ENCODE measurements around the gene NHSL1.

NHSL1 gene

DNA sequence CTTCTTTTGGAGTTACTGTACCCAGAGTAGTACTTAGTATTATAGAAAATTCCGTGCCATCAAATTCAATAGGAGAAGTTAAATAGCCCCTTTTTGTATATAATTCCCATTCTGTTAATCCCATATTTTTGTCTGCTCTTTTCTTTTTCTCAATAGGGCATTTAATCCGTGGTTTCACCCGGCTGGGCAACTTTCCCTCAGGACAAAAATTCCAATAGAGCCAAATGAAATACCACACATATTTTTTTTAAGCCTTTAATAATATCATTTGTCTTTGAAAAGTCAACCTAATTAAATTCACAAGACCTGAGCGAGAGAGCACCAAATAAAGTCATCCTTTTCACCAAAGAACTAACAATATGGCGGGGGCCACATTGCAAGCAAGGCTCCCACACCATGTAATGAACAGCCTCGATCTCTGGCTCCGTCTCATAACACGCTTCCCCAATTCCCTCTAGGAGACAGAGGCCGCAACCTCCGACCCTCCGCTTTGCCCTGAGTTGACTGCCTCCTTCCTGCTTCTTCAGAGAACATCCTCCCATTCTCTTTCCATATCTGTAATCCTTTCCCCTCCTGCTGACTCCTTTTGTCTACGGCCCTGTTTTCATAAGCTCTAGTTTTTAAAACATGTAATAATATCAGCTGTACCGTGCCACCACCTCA lies 13.6 kb downstream of the NHSL1 start:
- H3K4me3 ChIP-seq (ENCODE audit: low read length in 2 of 2), result peak overlapping the region in 1 of 2 donors; percentile 9
- H3K36me3 ChIP-seq (ENCODE audit: control insufficient read depth in 2 of 2, insufficient read depth in 2 of 2, low read length in 2 of 2), result peaks cover 3 to 13% of the 10 kb centered on the region in 2 donors
- H3K9me3 ChIP-seq (ENCODE audit: control insufficient read depth in 2 of 2, low read length in 2 of 2), result no peaks in the 10 kb centered on the region
- peak overlapping the region; percentile 58 to 83 for H3K27ac ChIP-seq (ENCODE audit: low read depth in 2 of 2, low read length in 2 of 2)
- H3K4me1 ChIP-seq (ENCODE audit: control insufficient read depth in 2 of 2, insufficient read depth in 2 of 2, low read length in 2 of 2), result peaks cover 23 to 45% of the 10 kb centered on the region in 2 donors
- H3K9ac ChIP-seq (ENCODE audit: low read depth in 1 of 2, low read length in 2 of 2), result peak overlapping the region in 1 of 2 donors; percentile 35
- no peaks in the 10 kb centered on the region for H3K27me3 ChIP-seq (ENCODE audit: control insufficient read depth in 2 of 2, insufficient read depth in 2 of 2, low read length in 2 of 2)

DNA sequence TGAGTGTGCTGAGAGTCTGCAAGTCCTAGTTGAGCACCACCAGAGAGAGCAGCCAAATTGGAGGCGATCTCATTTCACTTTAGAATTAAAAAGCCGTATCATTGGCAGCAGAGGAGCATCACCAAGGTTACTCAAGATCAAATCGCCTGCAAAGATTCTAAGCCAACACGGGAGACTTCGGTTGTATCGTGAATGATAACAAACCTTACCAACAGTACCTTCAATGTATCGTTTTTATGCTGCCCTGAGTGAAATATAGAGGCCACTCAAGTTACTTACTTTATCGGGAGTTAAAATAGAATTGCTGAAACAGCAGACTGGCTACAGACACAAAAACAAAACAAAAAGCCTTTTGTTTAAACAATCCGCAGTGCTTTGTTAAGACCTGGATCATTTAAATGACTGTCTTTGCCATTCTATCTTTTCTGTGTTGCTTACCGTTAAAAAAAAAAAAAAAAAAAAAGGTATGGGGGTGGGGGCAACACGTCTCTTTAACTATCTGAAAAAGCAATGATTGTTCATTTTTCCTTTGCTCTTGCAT lies 14.2 kb downstream of the NHSL1 start:
- Histone ChIP-seq H3K27me3 (ENCODE audit: control insufficient read depth in 2 of 2, insufficient read depth in 2 of 2, low read length in 2 of 2) (no peaks in the 10 kb centered on the region), H3K9ac (ENCODE audit: low read depth in 1 of 2, low read length in 2 of 2) (no peak overlapping the region), H3K9me3 (ENCODE audit: control insufficient read depth in 2 of 2, low read length in 2 of 2) (no peaks in the 10 kb centered on the region), H3K4me1 (ENCODE audit: control insufficient read depth in 2 of 2, insufficient read depth in 2 of 2, low read length in 2 of 2) (peaks cover 23 to 41% of the 10 kb centered on the region in 2 donors), H3K4me3 (ENCODE audit: low read length in 2 of 2) (peak overlapping the region; percentile 1 to 27), H3K36me3 (ENCODE audit: control insufficient read depth in 2 of 2, insufficient read depth in 2 of 2, low read length in 2 of 2) (peaks cover 3 to 17% of the 10 kb centered on the region in 2 donors), H3K27ac (ENCODE audit: low read depth in 2 of 2, low read length in 2 of 2) (no peak overlapping the region)

DNA sequence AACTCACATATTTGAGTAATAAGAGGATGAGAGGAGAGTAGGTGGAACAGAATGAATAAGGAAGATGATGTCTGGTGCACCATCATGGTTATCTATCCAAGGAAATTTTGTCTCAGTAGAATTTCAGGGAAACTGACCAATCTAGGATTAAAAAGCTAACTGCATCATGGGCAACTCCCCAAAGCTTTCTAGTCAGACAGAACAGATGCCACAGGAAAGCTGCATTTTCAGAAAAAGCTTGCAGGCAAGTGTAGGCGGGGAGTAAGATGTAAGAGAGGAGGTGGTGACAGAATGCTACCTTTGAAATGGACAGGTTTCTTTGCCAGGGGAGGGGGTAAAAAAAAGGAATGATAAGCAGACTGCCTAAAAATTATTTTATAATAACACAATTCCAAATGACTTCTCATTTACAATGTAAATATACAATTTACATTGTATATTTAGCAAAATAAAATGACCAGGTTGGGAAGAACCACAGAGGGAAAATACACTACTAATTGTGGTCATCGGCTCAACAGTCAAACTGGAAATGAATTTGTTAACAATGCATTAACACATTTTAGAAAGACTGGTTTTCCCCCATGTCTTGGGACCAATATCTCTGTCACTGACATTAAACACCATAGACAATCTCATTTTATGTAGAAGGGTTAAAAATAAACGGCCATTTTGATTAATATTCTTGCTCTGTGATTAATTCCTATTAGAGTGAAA lies 15.1 kb downstream of the NHSL1 start:
- Histone ChIP-seq H3K27me3 (ENCODE audit: control insufficient read depth in 2 of 2, insufficient read depth in 2 of 2, low read length in 2 of 2) (no peaks in the 10 kb centered on the region), H3K4me3 (ENCODE audit: low read length in 2 of 2) (no peak overlapping the region), H3K9ac (ENCODE audit: low read depth in 1 of 2, low read length in 2 of 2) (no peak overlapping the region), H3K27ac (ENCODE audit: low read depth in 2 of 2, low read length in 2 of 2) (no peak overlapping the region), H3K9me3 (ENCODE audit: control insufficient read depth in 2 of 2, low read length in 2 of 2) (no peaks in the 10 kb centered on the region), H3K36me3 (ENCODE audit: control insufficient read depth in 2 of 2, insufficient read depth in 2 of 2, low read length in 2 of 2) (peaks cover 3 to 20% of the 10 kb centered on the region in 2 donors), H3K4me1 (ENCODE audit: control insufficient read depth in 2 of 2, insufficient read depth in 2 of 2, low read length in 2 of 2) (peaks cover 23 to 37% of the 10 kb centered on the region in 2 donors)

DNA sequence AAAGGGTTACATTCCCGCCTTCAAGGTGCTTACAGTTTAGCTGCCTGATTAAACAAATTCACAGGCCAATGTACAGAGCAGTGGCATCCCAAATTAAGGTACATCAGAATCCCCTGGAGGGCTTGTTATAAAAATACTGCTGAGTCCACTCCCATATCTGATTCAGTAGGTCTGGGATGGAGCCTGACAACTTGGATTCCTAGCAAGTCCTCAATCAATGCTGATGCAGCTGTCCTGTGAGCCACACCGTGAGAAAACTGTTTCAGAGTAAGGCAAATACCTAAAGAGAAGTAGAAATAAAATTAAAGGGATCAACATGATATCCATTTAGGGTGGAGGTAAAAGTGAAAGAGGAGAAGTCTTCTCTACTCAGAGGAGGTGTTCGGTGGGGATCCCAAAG lies 16.5 kb downstream of the NHSL1 start:
- Histone ChIP-seq H3K9me3 (ENCODE audit: control insufficient read depth in 2 of 2, low read length in 2 of 2) (no peaks in the 10 kb centered on the region), H3K9ac (ENCODE audit: low read depth in 1 of 2, low read length in 2 of 2) (no peak overlapping the region), H3K36me3 (ENCODE audit: control insufficient read depth in 2 of 2, insufficient read depth in 2 of 2, low read length in 2 of 2) (peaks cover 3 to 14% of the 10 kb centered on the region in 2 donors), H3K4me1 (ENCODE audit: control insufficient read depth in 2 of 2, insufficient read depth in 2 of 2, low read length in 2 of 2) (peaks cover 22 to 39% of the 10 kb centered on the region in 2 donors), H3K27me3 (ENCODE audit: control insufficient read depth in 2 of 2, insufficient read depth in 2 of 2, low read length in 2 of 2) (no peaks in the 10 kb centered on the region), H3K4me3 (ENCODE audit: low read length in 2 of 2) (no peak overlapping the region), H3K27ac (ENCODE audit: low read depth in 2 of 2, low read length in 2 of 2) (no peak overlapping the region)

DNA sequence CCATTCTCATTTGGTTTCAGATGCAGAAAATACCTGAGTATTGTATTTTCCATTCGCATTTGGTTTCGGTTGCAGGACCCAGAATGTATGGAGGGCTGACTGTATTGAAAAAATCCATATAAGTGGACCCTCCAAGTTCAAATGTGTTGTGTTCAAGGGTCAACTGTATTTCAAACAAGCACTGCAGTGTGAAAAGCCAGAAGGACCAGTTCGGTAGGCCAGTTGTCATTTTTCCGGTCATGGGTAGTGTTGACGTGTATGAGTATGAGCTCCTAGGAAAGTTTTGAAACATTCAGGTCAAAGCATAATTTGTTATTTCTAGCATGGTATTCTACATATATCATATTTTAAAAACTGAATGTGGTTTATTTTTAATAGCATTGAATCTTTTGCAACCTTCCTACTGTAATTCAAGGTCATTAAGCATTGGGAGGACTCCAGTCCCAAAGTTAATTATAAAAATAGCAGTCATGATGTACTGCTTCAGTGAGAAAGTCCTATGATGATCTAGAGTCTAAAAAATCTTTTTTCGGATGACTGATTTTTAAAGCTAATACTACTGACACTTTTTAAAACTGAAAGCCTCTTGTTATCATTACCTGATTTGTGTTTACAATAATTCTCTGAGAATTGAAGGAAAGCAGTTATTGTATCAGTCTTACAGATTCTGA lies 18.9 kb downstream of the NHSL1 start:
- no peak overlapping the region for H3K4me3 ChIP-seq (ENCODE audit: low read length in 2 of 2)
- peaks cover 0 to 14% of the 10 kb centered on the region in 2 donors for H3K36me3 ChIP-seq (ENCODE audit: control insufficient read depth in 2 of 2, insufficient read depth in 2 of 2, low read length in 2 of 2)
- peaks cover under 1 to 21% of the 10 kb centered on the region in 2 donors for H3K4me1 ChIP-seq (ENCODE audit: control insufficient read depth in 2 of 2, insufficient read depth in 2 of 2, low read length in 2 of 2)
- H3K9me3 ChIP-seq (ENCODE audit: control insufficient read depth in 2 of 2, low read length in 2 of 2), result no peaks in the 10 kb centered on the region
- no peak overlapping the region for H3K9ac ChIP-seq (ENCODE audit: low read depth in 1 of 2, low read length in 2 of 2)
- H3K27me3 ChIP-seq (ENCODE audit: control insufficient read depth in 2 of 2, insufficient read depth in 2 of 2, low read length in 2 of 2), result no peaks in the 10 kb centered on the region
- no peak overlapping the region for H3K27ac ChIP-seq (ENCODE audit: low read depth in 2 of 2, low read length in 2 of 2)

DNA sequence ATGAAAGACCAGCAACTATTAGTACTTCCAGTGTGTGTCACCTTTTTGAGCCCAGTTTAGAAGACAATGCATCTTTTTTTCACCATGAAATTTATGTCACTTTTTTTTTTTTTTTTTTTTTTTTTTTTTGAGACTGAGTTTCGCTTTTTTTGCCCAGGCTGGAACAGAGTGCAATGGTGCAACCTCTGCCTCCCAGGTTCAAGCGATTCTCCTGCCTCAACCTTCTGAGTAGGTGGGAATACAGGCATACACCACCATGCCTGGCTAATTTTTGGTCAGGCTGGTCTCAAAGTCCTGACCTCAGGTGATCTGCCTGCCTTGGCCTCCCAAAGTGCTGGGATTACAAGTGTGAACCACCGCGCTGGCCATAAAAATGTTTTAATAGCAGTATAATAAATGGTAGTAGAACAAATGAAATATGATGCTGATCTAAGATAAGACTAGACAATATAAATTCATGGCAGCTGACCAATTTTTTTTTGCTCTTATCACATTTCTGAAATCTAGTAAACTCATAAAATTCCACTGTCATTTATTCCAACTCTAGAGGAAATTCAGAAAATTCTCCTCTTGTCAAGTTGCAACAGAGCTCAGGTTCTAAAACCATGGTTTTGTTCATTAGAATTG lies 21.3 kb downstream of the NHSL1 start:
- H3K36me3 ChIP-seq (ENCODE audit: control insufficient read depth in 2 of 2, insufficient read depth in 2 of 2, low read length in 2 of 2), result peaks cover 0 to 16% of the 10 kb centered on the region in 2 donors
- no peak overlapping the region for H3K27ac ChIP-seq (ENCODE audit: low read depth in 2 of 2, low read length in 2 of 2)

DNA sequence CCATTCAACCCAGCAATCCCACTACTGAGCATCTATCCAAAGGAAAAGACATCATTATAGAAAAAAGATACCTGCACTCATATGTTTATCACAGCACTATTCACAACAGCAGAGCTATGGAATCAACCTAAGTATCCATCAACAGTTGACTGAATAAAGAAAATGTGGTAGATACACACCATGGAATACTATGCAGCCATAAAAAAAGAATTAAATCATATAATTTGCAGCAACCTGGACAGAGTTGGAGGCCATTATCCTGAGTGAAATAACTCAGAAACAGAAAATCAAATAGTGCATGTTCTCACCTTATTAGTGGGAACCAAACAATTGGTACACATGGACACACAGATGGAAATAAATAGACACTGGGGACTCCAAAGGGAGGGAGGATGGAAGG lies 23.2 kb downstream of the NHSL1 start:
- no peak overlapping the region for H3K27ac ChIP-seq (ENCODE audit: low read depth in 2 of 2, low read length in 2 of 2)
- H3K36me3 ChIP-seq (ENCODE audit: control insufficient read depth in 2 of 2, insufficient read depth in 2 of 2, low read length in 2 of 2), result peaks cover 6 to 13% of the 10 kb centered on the region in 2 donors
- H3K4me1 ChIP-seq (ENCODE audit: control insufficient read depth in 2 of 2, insufficient read depth in 2 of 2, low read length in 2 of 2), result peaks cover 0 to 13% of the 10 kb centered on the region in 2 donors
- H3K27me3 ChIP-seq (ENCODE audit: control insufficient read depth in 2 of 2, insufficient read depth in 2 of 2, low read length in 2 of 2), result no peaks in the 10 kb centered on the region
- no peak overlapping the region for H3K4me3 ChIP-seq (ENCODE audit: low read length in 2 of 2)
- no peak overlapping the region for H3K9ac ChIP-seq (ENCODE audit: low read depth in 1 of 2, low read length in 2 of 2)
- no peaks in the 10 kb centered on the region for H3K9me3 ChIP-seq (ENCODE audit: control insufficient read depth in 2 of 2, low read length in 2 of 2)

More for the DNA sequence above, 21.3 kb downstream of the NHSL1 start:
- no peak overlapping the region for H3K9ac ChIP-seq (ENCODE audit: low read depth in 1 of 2, low read length in 2 of 2)
- no peak overlapping the region for H3K4me3 ChIP-seq (ENCODE audit: low read length in 2 of 2)
- no peaks in the 10 kb centered on the region for H3K9me3 ChIP-seq (ENCODE audit: control insufficient read depth in 2 of 2, low read length in 2 of 2)
- no peaks in the 10 kb centered on the region for H3K27me3 ChIP-seq (ENCODE audit: control insufficient read depth in 2 of 2, insufficient read depth in 2 of 2, low read length in 2 of 2)
- peaks cover 0 to 13% of the 10 kb centered on the region in 2 donors for H3K4me1 ChIP-seq (ENCODE audit: control insufficient read depth in 2 of 2, insufficient read depth in 2 of 2, low read length in 2 of 2)

DNA sequence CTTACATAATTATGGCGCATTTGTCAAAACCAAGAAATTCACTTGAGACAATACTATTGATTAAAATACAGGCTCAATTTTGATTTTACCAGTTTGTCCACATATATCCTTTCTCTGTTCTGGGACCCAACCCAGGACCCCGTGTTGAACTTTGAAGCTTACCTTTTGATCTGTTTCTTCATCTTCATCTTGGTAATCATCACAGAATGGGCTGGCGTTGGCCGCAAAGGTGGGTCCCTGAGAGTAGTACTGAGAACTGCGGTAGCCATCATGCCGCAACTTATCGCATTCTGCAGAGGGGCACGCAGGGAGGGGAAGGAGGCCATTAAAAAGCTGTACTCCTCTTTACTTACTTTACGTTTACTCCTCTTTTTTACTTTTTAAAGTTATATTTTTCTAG lies 26.1 kb downstream of the NHSL1 start:
- Histone ChIP-seq H3K4me1 (ENCODE audit: control insufficient read depth in 2 of 2, insufficient read depth in 2 of 2, low read length in 2 of 2) (peaks cover 0 to 8% of the 10 kb centered on the region in 2 donors), H3K27me3 (ENCODE audit: control insufficient read depth in 2 of 2, insufficient read depth in 2 of 2, low read length in 2 of 2) (no peaks in the 10 kb centered on the region), H3K4me3 (ENCODE audit: low read length in 2 of 2) (no peak overlapping the region), H3K27ac (ENCODE audit: low read depth in 2 of 2, low read length in 2 of 2) (no peak overlapping the region), H3K9ac (ENCODE audit: low read depth in 1 of 2, low read length in 2 of 2) (no peak overlapping the region), H3K36me3 (ENCODE audit: control insufficient read depth in 2 of 2, insufficient read depth in 2 of 2, low read length in 2 of 2) (peaks cover 24 to 28% of the 10 kb centered on the region in 2 donors), H3K9me3 (ENCODE audit: control insufficient read depth in 2 of 2, low read length in 2 of 2) (no peaks in the 10 kb centered on the region)

DNA sequence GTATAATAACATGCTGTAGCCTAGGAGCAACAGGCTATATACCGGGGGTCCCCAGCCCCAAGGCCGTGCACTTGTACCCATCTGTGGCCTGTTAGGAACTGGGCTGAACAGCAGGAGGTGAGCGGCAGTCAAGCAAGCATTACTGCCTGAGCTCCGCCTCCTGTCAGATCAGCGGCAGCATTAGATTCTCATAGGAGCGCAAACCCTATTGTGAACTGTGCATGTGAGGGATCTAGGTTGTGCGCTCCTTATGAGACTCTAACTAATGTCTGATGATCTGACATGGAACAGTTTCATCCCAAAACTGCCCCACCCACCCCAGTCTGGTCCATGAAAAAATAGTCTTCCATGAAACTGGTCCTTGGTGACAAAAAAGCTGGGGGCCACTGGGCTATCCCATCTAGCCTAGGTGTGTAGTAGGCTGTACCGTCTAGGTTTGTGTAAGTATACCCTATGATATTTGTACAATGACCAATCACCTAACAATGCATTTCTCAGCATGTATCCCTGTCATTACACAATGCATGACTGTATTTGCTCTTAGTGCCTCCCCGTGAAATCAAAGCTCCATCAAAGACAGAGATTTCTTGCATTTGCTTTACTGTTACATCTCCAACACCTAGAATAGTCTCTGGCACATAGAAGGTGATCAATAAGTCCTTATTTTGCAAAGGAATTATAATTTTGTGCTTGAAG lies 30.8 kb downstream of the NHSL1 start:
- H3K4me3 ChIP-seq (ENCODE audit: low read length in 2 of 2), result no peak overlapping the region
- peaks cover 39 to 44% of the 10 kb centered on the region in 2 donors for H3K36me3 ChIP-seq (ENCODE audit: control insufficient read depth in 2 of 2, insufficient read depth in 2 of 2, low read length in 2 of 2)
- H3K27ac ChIP-seq (ENCODE audit: low read depth in 2 of 2, low read length in 2 of 2), result no peak overlapping the region
- H3K9me3 ChIP-seq (ENCODE audit: control insufficient read depth in 2 of 2, low read length in 2 of 2), result no peaks in the 10 kb centered on the region
- H3K4me1 ChIP-seq (ENCODE audit: control insufficient read depth in 2 of 2, insufficient read depth in 2 of 2, low read length in 2 of 2), result peaks cover 0 to 2% of the 10 kb centered on the region in 2 donors
- H3K9ac ChIP-seq (ENCODE audit: low read depth in 1 of 2, low read length in 2 of 2), result no peak overlapping the region
- no peaks in the 10 kb centered on the region for H3K27me3 ChIP-seq (ENCODE audit: control insufficient read depth in 2 of 2, insufficient read depth in 2 of 2, low read length in 2 of 2)
